HG02678 (cell line): ENCODE measurements around the gene FABP6.

Experiments used
- ATAC-seq: cut with Tn5 transposase; IDR thresholded peaks from one replicate; pipeline ENCODE4 v1.9.1; 2021; ENCODE audit warnings: mild to moderate bottlenecking, moderate library complexity; ENCODE audit not compliant: unreplicated experiment

The FABP6 gene

DNA sequence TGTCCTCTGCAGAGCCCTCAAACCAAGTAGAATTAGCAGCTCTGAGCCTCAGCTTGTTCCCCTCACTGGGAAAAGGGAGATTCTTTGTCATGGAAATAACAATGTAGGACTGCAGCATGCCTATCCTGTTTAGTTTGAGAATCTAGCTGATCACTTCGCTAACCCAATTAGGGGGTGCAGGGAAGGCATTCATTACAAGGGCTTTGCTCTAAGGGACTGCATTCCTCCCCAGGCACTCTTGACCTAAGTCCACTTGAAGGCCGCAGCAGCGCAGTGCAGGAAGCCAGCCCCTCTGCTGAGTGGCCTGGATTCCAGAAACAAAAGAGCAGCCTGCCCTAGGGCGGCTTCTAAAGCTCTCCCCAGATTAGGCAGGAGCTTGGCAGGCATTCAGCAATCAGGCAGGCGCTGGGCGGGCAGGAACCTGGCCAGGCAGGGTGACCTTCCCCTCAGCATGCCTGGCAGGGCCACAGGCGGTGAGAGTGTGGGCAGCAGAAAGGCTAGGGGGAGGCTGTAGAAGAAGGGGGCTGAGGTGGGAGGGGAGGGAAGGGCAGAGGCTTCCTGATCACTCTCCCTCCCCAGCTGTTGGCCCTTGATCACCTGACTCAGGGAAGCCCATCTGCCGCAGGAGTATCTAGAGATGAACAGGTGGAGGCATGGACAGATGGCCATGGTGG, 58.2 kb downstream of the FABP6 start:
- no peak for ATAC-seq
